ENCODE data around the gene ZNF768. TPM values are rescaled to one million over a fixed set of nuclear protein-coding genes. Genes with fewer than 3 reads are reported as not detected.

Gene ZNF768
- total RNA-seq, 1 experiment from 2014 or later, result 48.8 TPM

GRCh38 chr16:30519120-30520049 lies 7.0 kb downstream of the ZNF768 start:
- TF ChIP-seq EZH2phosphoT487 (IDR thresholded peaks at IDR 0.05; ENCODE audit: borderline replicate concordance) (no peak), SIN3A (IDR thresholded peaks at IDR 0.05; ENCODE audit: low read depth) (no peak), TCF7L2 (IDR thresholded peaks at IDR 0.05; ENCODE audit: borderline replicate concordance, extremely low read depth, insufficient read depth, insufficient read length) (no peak), RAD21 (IDR thresholded peaks at IDR 0.05; ENCODE audit: low read depth) (no peak), ZFX (IDR thresholded peaks at IDR 0.05) (no peak), FOSL1 (IDR thresholded peaks at IDR 0.05; ENCODE audit: low read depth) (no peak), SP1 (IDR thresholded peaks at IDR 0.05; ENCODE audit: low read depth) (no peak), ZBTB33 (IDR thresholded peaks at IDR 0.05; ENCODE audit: extremely low read depth, insufficient replicate concordance, low read length) (no peak), CTCF (IDR thresholded peaks at IDR 0.05 in 2 of 3, conservative IDR thresholded peaks at IDR 0.05 in 1 of 3; ENCODE audit: borderline replicate concordance in 1 of 3, insufficient read depth in 1 of 3, low read depth in 2 of 3, low read length in 2 of 3) (no peak), EGR1 (IDR thresholded peaks at IDR 0.05; ENCODE audit: low read depth) (no peak), MAX (IDR thresholded peaks at IDR 0.05) (no peak), EZH2 (IDR thresholded peaks at IDR 0.05) (no peak), CEBPB (IDR thresholded peaks at IDR 0.05; ENCODE audit: low read depth) (no peak), POLR2AphosphoS5 (IDR thresholded peaks at IDR 0.05; ENCODE audit: low read depth, low read length) (no peak), CBX3 (IDR thresholded peaks at IDR 0.05; ENCODE audit: low read depth) (no peak), REST (IDR thresholded peaks at IDR 0.05; ENCODE audit: low read depth) (no peak), POLR2A (IDR thresholded peaks at IDR 0.05; ENCODE audit: borderline replicate concordance, extremely low read depth, insufficient read depth, insufficient read length) (no peak), JUND (IDR thresholded peaks at IDR 0.05) (no peak)
- no peaks in the 10 kb centered on the region for H3K79me2 ChIP-seq (ENCODE audit: insufficient read depth, low read length)
- RAD21 ChIA-PET (ENCODE audit: low non-redundant PET in 1 of 2, low total read pairs in 2 of 2, uncharacterized antibody in 2 of 2, unreplicated experiment in 2 of 2), result no interaction called here
- H3K36me3 ChIP-seq (ENCODE audit: control insufficient read depth in 1 of 2, insufficient read depth in 2 of 2, low read length in 2 of 2), result no peaks in the 10 kb centered on the region
- H3K9ac ChIP-seq (ENCODE audit: low read length), result no peak overlapping the region
- no peak for DNase-seq (ENCODE audit: low read depth, low spot score)
- no peak overlapping the region for H3K27ac ChIP-seq (ENCODE audit: low read depth, low read length)
- no peak for ATAC-seq
- POLR2A ChIA-PET, result no interaction called here
- no peak overlapping the region for H3K4me2 ChIP-seq (ENCODE audit: low read length)
- H3K9me2 ChIP-seq (ENCODE audit: insufficient read depth), result no peaks in the 10 kb centered on the region
- no peak overlapping the region for H2AFZ ChIP-seq (ENCODE audit: low read depth, low read length, poor library complexity, severe bottlenecking)
- CTCF ChIA-PET, result no interaction called here
- no TSS peak for BruUV-seq (replicated peaks)
- H3K4me1 ChIP-seq (ENCODE audit: control insufficient read depth in 1 of 2, insufficient read depth in 2 of 2, low read length in 2 of 2), result 0 out of 4 replicates have a peak, but pooled peaks cover 0 to 5% of the 10 kb centered on the region in 2 experiments
- no peaks in the 10 kb centered on the region for H3K27me3 ChIP-seq (ENCODE audit: insufficient read depth, low read length)
- no peaks in the 10 kb centered on the region for H4K20me1 ChIP-seq (ENCODE audit: insufficient read depth)
- no peak overlapping the region for H3K4me3 ChIP-seq (replicated peaks in 1 of 2; ENCODE audit: low read depth in 1 of 2, low read length in 2 of 2)
- intact Hi-C loops (cut with micrococcal nuclease), result no loop called here
- H3K9me3 ChIP-seq (ENCODE audit: control insufficient read depth in 1 of 2, insufficient read depth in 1 of 2, low read depth in 1 of 2, low read length in 2 of 2), result no peaks in the 10 kb centered on the region
